Left kidney (tissue), 8 donors: ENCODE measurements around the gene CELA1. TPM values are rescaled to one million over a fixed set of nuclear protein-coding genes. Genes with fewer than 3 reads are reported as not detected.

Experiments used
- DNase-seq: peaks from one replicate; pipeline ENCODE4 v3.0.0-alpha.2; 2013
- long read RNA-seq, 8 donors: transcript quantifications; one replicate each; lab custom pipeline, GENCODE V29; 2026
- polyA plus RNA-seq: library from polyadenylated mRNA; unstranded; fragments of 120-200 nt; gene quantifications from one replicate; pipeline ENCODE4 v1.2.1, GENCODE V29; 2013; ENCODE audit not compliant: insufficient read length

CELA1 gene
- not detected for polyA plus RNA-seq
- long read RNA-seq, donor 1, result 0 reads
- long read RNA-seq, donor 2, result 0 reads
- long read RNA-seq, donor 3, result 0 reads
- long read RNA-seq, donor 4, result 0 reads
- long read RNA-seq, donor 5, result 0 reads
- long read RNA-seq, donor 6, result 0 reads
- long read RNA-seq, donor 7, result 0 reads
- long read RNA-seq, donor 8, result 0 reads

- DNase-seq, result no peak
These were observed at the start of gene CELA1 for GRCh38 chr12:51346581-51346980. CELA1 (minus strand) TSS chr12:51346679; CDS start chr12:51346638, 41 bp downstream.

GRCh38 chr12:51395283-51396230, 49.1 kb upstream of the CELA1 start:
- no peak for DNase-seq

DNA sequence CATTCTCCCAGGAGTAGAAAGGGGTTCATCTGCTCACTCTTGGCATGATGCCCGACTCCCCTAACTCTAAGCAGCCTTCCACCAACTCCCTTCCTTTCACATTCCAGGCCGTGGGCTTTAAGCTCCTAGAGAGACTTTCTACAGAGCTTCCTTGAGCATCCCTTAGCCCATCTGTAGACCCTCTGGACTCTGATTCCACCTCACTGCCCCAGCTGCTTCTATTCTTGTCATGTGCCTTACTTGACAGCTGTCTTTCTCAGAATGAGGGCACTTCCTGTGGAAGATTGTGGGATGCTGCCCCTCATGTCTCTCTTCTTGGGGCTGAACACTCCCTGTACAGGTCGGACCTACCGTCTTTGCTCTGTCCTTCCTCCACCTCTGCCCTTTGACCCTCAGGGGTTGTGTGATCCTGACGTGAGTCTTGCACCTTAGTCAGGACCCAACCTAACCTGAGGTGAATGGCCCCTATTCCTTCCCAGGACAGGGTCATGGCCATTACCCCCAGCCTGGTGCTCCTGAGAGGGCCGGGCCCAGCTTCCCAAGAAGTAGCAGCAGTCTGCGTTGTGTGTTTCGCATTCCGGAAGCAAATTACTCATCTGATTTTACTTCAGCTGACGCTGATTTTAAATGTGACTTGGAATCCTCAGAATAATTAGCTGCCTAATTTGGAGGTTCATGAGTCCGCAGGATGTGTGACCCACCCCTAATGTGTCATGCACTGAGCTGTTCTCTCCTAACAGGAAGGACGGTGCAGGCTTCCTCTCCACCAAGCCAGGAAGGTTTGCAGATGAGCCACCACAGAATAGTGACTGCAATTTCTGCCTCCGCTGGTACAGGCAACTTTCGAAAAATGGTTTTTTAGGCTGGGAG, 47.4 kb upstream of the CELA1 start:
- no peak for DNase-seq

GRCh38 chr12:51392556-51393237, 46.2 kb upstream of the CELA1 start:
- DNase-seq, result no peak

DNA sequence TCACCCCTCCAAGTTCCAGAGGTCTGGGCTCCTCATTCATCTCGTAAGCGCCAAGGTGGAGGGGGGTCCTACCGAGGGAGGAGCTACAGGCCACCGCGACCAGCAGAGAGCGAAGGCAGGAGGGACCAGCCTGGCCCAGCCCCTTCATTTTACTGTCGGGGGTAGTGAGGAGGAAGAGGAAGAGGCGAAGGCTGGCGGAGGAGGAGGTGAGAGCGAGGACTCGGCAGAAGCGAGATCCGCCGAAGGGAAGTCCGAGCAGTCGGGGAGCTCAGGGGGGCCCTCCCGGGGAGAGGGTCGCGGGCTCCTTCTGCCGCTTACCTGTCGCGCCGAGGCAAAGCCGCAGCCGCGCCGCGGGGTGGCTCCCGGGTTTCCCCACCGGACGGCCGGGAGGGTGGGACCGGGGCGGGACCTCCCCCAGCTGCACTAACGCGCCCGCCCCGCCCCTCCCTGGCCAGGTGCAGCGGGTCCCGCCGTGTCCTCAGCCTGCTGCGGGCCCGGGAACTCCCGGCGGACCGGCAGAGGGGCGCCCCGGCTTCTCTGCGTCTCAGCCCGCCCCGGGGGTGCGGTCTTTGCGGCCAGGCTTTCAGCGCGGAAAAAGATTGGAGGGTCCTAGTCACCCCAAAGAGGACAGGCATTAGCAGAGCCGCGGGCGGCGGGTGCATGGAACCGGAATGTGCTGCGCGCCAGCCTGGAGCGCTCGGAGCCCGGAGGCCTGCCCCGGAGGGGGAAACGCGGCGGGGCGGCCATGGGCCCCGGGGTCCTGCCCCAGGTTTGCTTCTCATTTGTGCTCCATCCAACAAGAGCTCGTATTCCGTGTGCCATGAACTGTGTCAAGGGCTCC, 45.0 kb upstream of the CELA1 start, which contains the start of gene GALNT6:
GALNT6 (minus strand) TSS at position 124 of the 841 bp plus-strand sequence. CDS start 11,625 bp downstream, outside the sequence.
- DNase-seq, result no peak

DNA sequence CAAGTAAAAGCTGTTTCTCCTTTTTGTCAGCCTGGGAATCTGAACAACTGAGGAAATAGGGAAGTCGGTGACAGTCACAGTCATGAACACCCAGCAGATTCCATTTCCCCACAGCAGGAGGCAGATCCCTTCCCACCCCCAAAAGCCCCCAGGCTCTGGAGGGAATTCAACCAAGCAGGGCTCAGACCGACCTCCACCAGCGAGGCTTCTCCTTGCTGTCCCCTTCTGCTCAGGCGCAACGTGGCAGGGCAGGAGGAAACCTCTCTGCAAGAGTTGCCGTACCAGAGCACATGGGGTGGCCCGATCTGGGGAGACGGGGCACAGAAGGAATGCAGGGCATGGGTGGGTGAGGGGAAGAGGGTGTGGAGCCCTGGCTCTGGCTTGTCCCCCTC, 44.4 kb upstream of the CELA1 start:
- no peak for DNase-seq

DNA sequence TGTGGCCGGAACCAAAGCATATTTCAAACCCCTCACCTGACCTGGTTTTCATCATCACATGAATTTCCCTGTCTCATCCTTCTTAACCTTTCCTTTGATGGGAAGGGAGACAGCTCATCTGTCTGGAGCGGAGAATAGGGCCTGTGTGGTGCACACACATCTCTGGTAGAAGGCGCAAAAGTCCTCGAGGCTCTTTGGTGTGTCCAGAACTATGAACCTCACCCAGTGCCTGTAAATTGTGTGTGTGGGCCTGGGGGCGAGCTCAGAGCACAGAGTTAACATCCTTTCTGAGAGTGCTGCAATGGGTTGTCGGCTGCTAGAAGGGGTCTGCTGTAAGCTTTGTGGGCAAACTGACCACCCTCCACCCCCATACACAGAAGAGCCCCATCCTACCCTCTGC, 44.0 kb upstream of the CELA1 start:
- no peak for DNase-seq

DNA sequence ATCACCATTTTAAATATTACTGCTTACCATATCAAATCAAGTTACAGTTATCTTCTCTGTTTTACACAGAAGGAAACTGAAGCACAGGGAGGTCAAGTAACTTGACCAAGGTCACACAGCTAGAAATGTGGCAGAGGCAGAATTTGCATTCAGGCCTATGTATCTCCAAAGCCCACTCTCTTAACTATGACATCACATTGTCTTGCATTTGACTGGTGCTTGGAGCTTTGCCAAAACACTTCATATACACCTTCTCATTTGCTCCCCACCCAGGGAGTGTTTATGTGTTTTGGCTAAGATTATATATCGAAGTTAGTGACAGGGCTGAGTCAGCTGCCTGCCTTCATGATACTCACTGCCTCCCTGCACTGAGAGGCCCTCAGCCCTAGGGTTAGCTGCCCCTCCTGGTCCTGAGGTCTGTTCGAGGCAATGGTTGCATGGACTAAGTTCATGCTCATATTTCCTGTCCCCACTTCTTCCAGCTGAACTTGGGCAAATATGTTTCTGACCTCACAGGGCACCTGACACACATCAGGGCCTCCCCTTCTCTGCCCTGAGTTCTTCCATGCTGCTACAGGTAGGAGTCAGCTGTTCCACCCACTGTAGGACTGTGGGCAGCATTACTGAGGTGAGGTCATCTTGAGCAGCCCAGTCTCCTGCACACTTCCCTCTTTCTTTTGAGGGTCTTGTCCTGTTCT, 43.0 kb upstream of the CELA1 start:
- no peak for DNase-seq

GRCh38 chr12:51388846-51389245, 42.4 kb upstream of the CELA1 start:
- no peak for DNase-seq

GRCh38 chr12:51388069-51388799, 41.8 kb upstream of the CELA1 start:
- no peak for DNase-seq

DNA sequence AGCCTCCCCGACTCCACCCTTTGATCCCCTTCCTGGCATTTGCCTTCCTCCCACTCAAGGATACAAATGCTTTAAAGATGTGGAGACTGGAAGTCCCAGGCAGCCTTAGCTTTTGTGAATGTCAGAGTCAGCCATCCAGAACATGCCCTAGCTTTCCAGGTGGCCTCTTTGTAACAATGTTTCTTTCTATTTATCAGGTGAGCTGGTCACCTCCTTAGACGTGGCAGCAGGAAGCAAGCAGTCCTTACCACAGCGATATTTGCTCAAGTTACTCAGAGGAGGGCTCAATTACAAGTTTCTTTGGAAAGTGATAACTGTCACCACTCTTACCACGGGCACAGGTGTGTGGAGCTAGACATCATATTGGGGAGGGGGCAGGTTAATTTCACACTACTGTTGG, 39.9 kb upstream of the CELA1 start:
- DNase-seq, result no peak

DNA sequence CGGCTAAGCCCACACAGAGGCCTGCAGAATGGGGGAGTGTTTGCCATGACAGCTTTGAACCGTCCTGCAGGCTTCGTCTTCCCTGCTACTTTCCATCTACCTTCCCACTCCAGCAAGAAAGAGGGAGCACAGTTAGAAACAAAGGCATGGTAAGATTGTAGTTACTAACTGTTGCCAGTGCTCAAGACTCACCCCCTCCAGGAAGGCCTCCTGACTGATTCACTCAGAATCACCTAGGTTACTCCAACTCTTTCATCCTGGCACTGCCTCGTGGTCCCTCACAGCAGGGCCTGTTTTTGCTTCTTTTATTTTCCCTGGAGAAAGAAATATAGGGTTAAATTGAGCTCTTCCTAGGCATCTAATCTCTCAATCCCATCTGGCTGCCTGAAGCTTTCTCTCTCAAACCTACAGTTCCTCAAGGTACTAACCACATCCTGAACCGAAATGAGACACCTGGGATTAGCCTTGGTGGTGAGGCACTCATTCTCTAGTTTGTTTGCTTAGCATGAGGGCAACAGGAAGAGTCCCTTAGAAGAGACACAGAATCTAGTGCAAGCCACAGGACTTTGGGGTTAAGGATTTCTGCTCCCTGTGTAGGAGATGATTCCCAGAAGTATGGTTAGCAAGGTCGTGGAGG, 36.9 kb upstream of the CELA1 start:
- DNase-seq, result no peak

DNA sequence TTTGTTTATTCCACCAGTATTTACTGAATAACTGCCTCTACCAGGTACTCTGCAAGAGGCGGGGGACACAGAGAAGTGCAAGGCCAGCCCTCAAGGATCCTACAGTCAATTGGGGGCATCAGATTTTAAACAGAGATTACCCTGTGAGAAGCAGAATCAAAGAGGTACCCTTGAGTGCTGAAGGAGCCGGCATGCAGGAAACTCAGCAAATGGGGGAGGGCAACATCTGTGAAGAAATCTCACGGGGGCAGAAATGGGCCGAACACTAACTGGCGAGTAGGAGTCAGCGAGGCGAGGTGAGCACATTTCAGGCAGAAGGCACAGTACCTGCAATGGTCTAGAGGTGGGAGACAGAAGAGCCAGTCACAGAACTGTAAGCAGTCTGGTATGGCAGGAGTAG, 35.7 kb upstream of the CELA1 start:
- no peak for DNase-seq

DNA sequence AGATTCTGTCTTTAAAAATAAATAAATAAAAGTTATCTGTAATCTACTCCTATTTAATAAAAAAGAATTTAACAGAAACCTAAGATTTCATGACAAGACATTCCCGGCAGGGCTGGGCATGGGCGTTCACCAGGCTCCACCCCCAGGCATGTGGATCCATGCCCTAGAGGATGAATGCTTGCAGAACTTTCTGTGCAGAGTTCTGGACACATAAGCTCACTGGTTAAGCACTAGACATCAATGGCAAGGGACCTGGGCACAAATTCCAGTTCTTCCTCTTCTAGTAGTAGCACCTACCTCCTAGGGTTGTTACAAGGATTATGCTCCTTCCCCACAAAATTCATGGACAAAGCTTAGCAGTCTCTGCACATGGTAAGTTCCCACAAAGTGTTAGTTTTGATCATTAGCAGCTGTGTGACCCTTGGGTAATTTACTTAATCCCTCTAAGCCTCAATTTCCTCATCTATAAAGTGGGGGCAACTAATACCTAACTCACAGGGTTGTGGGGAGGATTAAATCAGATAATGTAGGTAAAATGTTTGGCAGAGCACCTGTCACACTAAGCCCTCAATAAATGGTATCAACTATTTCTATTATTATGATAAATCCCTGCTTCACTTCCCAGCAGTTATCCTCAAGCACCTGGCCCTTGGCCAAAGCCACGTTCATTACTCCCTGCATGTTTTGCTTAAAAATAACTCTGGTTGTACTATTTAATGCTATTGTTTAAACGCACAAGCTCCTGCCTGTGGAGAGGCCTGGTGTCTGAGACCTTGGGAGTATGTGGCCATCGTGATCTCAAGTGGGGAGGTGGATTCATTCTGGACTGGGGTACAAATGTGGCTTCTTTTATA, 35.0 kb upstream of the CELA1 start:
- DNase-seq, result no peak

- no peak for DNase-seq
These were observed 33.1 kb upstream of the CELA1 start for GRCh38 chr12:51379571-51379970.

DNA sequence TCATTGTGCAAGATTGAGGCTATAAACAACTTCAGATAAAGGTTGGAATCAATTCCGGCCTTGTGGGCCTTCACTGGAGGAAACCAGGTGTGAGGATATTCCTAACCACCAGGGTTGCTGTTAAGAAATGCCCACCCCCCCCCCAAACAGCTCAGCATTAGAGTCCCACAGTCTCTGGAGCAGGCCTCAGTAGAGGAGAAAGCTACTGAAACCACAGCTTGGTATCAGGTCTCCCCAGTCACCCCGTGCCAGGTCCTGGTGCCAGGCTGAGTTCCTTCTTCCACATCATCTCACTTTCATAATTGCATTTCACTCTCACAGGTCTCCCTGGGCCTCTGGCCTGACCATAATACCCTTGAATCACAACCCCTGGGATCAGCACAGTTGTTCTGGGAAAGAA, 32.3 kb upstream of the CELA1 start:
- no peak for DNase-seq

DNA sequence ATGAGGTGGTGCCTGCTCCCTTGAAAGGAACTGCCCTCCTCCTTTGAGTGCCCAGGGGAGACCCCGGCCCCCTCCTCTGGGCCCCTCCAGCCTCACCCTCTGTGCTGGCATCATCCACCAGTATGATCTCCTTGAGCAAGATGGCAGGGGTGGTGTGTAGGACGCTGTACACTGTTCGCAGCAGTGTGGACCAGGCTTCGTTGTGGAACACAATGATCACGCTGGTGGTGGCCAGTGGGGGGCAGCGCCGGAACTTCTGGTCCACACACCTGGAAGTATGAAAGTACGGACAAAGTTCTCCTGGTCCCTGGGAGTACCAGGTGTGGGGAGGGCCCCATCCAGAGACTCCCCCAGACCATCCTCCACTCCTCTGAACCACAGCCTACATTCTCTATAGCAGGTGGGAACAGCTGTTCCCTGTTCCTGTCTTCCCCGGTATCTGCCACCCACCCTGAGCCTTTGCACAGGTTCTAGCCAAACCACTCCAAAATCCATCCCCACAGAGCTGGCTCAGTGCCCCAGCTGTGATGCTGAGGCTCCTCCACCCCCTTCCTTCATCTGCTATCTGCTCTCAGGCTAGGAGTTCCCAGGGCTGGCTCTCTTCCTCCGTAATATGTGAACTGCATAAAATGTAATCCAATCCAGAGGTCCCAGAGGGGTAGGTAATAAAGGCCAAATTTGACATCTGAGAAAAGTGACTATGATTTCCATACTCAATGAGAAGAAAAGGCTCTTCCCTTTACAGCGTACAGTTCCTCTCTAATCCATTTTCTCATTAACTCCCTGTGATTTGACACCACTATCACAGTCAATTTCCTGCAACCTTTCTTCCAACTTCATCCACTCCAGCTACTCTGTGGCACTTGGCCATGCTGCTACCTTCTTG, 30.9 kb upstream of the CELA1 start:
- no peak for DNase-seq
